Measurements from ENCODE around the gene CEP72. TPM values are rescaled to one million over a fixed set of nuclear protein-coding genes. Genes with fewer than 3 reads are reported as not detected.

CEP72 gene
- total and polyA plus RNA-seq, 2 of the 13 experiments (the other 11 are each of a cell fraction or from before 2014, with no cell fraction given) = 3.4 to 9.4 TPM

DNA sequence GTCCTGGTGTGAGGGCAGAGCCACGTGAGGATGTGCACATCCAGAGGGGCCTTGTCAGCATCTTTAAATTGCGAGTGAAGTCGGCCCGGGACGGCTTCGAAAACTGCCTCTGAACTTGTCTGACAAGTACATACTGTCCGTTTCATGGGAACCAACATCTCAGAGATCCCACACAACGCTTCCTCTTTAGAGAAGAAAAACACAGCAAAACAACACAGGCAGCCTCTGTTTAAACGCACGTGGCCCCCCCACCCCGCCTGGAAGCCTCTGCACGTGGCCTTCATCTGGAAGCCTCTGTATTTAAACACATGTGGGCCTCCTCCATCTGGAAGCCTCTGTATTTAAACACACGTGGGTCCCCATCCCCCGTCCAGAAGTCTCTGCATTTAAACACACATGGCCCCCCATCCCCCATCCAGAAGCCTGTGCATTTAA is 29.2 kb downstream of the CEP72 start:
- FAIRE-seq = no peak
- Histone ChIP-seq H4K20me1 (ENCODE audit: insufficient read depth, low read length) (no peaks in the 10 kb centered on the region), H3K9ac (ENCODE audit: insufficient read depth, low read depth, low read length) (no peak overlapping the region), H2AFZ (ENCODE audit: low read length) (no peak overlapping the region), H3K9me3 (ENCODE audit: low read length) (no peaks in the 10 kb centered on the region), H3K27me3 (ENCODE audit: control insufficient read depth in 1 of 2, insufficient read depth in 2 of 2, low read length in 2 of 2) (no peaks in the 10 kb centered on the region), H3K79me2 (ENCODE audit: insufficient read depth, low read length) (no peaks in the 10 kb centered on the region), H3K4me3 (replicated peaks in 1 of 3; ENCODE audit: insufficient read depth in 1 of 3, low read depth in 2 of 3, low read length in 3 of 3) (no peak overlapping the region), H3K4me2 (ENCODE audit: low read depth, low read length) (no peak overlapping the region), H3K27ac (ENCODE audit: extremely low read length, insufficient read depth, low read length) (no peak overlapping the region), H3K36me3 (replicated peaks in 1 of 2; ENCODE audit: control insufficient read depth in 1 of 2, insufficient read depth in 2 of 2, low read length in 2 of 2) (peaks cover 13 to 61% of the 10 kb centered on the region in 2 experiments; a peak in 4 of 5 replicates), H3K4me1 (ENCODE audit: insufficient read depth, low read length) (0 out of 2 replicates have a peak, but pooled peaks cover 5% of the 10 kb centered on the region)
- POLR2A ChIA-PET = no interaction called here
- no TSS peak for BruUV-seq (replicated peaks)
- no peak for ATAC-seq
- no peak for DNase-seq (ENCODE audit: low spot score)
- TF ChIP-seq AGO2 (optimal IDR thresholded peaks at IDR 0.05; ENCODE audit: low read depth, low read length) (peak; percentile 2), EED (CRISPR knock-in tag; IDR thresholded peaks at IDR 0.05) (no peak)
- intact Hi-C loops (cut with micrococcal nuclease; ENCODE audit: unreplicated experiment) (no loop called here), in situ Hi-C loops (cut with HindIII; ENCODE audit: extremely low pct_ligation_motif_present, low pct_unique_long_range_greater_than_20kb) (no loop called here)
- WGBS (ENCODE audit: low lambda C conversion rate) = 92% methylated on average over 14 of the region's 14 CpGs
- CTCF ChIA-PET (ENCODE audit: low intra/inter-chr PET ratio, low total read pairs) = no interaction called here

DNA sequence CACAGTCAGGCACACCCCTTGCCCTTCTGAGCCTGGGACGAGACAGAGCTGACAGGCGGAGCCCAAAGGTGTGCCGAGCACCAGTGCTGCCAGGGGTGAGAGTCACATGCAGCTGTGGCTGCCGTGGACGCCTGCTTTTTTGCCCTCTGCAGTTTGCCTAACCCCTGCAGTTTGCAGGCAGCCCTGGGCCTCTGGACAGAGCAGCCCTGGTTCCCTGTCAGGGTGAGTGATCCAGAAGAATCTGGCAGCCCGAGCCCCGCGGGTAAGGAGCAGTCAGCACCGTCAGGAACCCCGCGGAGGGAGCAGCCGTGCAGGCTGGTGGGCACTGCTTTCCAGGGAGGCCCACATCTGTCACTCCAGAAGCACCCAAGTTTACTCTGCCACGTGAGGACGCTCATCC is 30.3 kb downstream of the CEP72 start:
- no peak overlapping the region for H3K4me3 ChIP-seq (replicated peaks in 1 of 3; ENCODE audit: insufficient read depth in 1 of 3, low read depth in 2 of 3, low read length in 3 of 3)
- H3K27me3 ChIP-seq (ENCODE audit: control insufficient read depth in 1 of 2, insufficient read depth in 2 of 2, low read length in 2 of 2) = no peaks in the 10 kb centered on the region
- intact Hi-C loops (cut with micrococcal nuclease; ENCODE audit: unreplicated experiment) (no loop called here), in situ Hi-C loops (cut with HindIII; ENCODE audit: extremely low pct_ligation_motif_present, low pct_unique_long_range_greater_than_20kb) (no loop called here)
- DNase-seq (ENCODE audit: low spot score) (no peak), ATAC-seq (no peak), FAIRE-seq (no peak)
- 0 out of 2 replicates have a peak, but pooled peaks cover 10% of the 10 kb centered on the region for H3K4me1 ChIP-seq (ENCODE audit: insufficient read depth, low read length)
- no peak overlapping the region for H3K4me2 ChIP-seq (ENCODE audit: low read depth, low read length)
- no peak overlapping the region for H3K9ac ChIP-seq (ENCODE audit: insufficient read depth, low read depth, low read length)
- H4K20me1 ChIP-seq (ENCODE audit: insufficient read depth, low read length) = no peaks in the 10 kb centered on the region
- BruUV-seq (replicated peaks) = no TSS peak
- no peaks in the 10 kb centered on the region for H3K79me2 ChIP-seq (ENCODE audit: insufficient read depth, low read length)
- no peak for TF ChIP-seq ZNF225 (CRISPR knock-in tag; IDR thresholded peaks at IDR 0.05)
- peak; percentile 37 for TF ChIP-seq AGO2 (optimal IDR thresholded peaks at IDR 0.05; ENCODE audit: low read depth, low read length)
- TF ChIP-seq, protein P1, sequence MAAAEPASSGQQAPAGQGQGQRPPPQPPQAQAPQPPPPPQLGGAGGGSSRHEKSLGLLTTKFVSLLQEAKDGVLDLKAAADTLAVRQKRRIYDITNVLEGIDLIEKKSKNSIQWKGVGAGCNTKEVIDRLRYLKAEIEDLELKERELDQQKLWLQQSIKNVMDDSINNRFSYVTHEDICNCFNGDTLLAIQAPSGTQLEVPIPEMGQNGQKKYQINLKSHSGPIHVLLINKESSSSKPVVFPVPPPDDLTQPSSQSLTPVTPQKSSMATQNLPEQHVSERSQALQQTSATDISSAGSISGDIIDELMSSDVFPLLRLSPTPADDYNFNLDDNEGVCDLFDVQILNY (CRISPR knock-in tag; conservative IDR thresholded peaks at IDR 0.05) = no peak
- peak; percentile 34 for TF ChIP-seq RBM22 (optimal IDR thresholded peaks at IDR 0.05; ENCODE audit: low read length)
- H3K36me3 ChIP-seq (replicated peaks in 1 of 2; ENCODE audit: control insufficient read depth in 1 of 2, insufficient read depth in 2 of 2, low read length in 2 of 2) = peaks cover 15 to 60% of the 10 kb centered on the region in 2 experiments; a peak in 4 of 5 replicates
- POLR2A ChIA-PET = no interaction called here
- CTCF ChIA-PET (ENCODE audit: low intra/inter-chr PET ratio, low total read pairs) = no interaction called here
- H3K27ac ChIP-seq (ENCODE audit: extremely low read length, insufficient read depth, low read length) = no peak overlapping the region
- no peak overlapping the region for H2AFZ ChIP-seq (ENCODE audit: low read length)
- WGBS (ENCODE audit: low lambda C conversion rate) = 97% methylated on average over 6 of the region's 14 CpGs
- H3K9me3 ChIP-seq (ENCODE audit: low read length) = no peaks in the 10 kb centered on the region

Data from HepG2 (cell line).